Measurements from ENCODE around the gene TRIM17. TPM values are rescaled to one million over a fixed set of nuclear protein-coding genes. Genes with fewer than 3 reads are reported as not detected.

Gene TRIM17
- total and polyA plus RNA-seq, 9 of the 15 experiments (the other 6 are each of a cell fraction or from before 2014, with no cell fraction given): not detected

GRCh38 chr1:228459091-228459993 is 42.7 kb upstream of the TRIM17 start (continued):
- TF ChIP-seq ZNF830 (CRISPR knock-in tag; IDR thresholded peaks at IDR 0.05) (no peak), ETS2 (tag; IDR thresholded peaks at IDR 0.05; ENCODE audit: borderline replicate concordance, poor library complexity, severe bottlenecking) (no peak), FOXP4 (CRISPR knock-in tag; IDR thresholded peaks at IDR 0.05; ENCODE audit: borderline replicate concordance) (no peak), KHSRP (IDR thresholded peaks at IDR 0.05) (no peak), NRF1 (conservative IDR thresholded peaks at IDR 0.05 in 1 of 2, IDR thresholded peaks at IDR 0.05 in 1 of 2) (no peak), TCF3 (CRISPR knock-in tag; IDR thresholded peaks at IDR 0.05) (no peak), SIN3A (IDR thresholded peaks at IDR 0.05; ENCODE audit: borderline replicate concordance in 2 of 2, control insufficient read depth in 1 of 2, low read depth in 2 of 2, low read length in 2 of 2) (no peak), HNRNPUL1 (IDR thresholded peaks at IDR 0.05; ENCODE audit: low read length) (0 out of 2 replicates have a peak, but pooled peaks have one; percentile 59), MLX (CRISPR knock-in tag; conservative IDR thresholded peaks at IDR 0.05) (no peak), RBM14 (IDR thresholded peaks at IDR 0.05; ENCODE audit: borderline replicate concordance, insufficient read depth, low read depth, low read length) (no peak), SIX5 (IDR thresholded peaks at IDR 0.05; ENCODE audit: borderline replicate concordance in 1 of 2, insufficient read depth in 1 of 2, low read depth in 1 of 2, low read length in 2 of 2) (no peak), KLF6 (CRISPR knock-in tag; IDR thresholded peaks at IDR 0.05; ENCODE audit: borderline replicate concordance) (0 out of 2 replicates have a peak, but pooled peaks have one; percentile 42), RBM34 (IDR thresholded peaks at IDR 0.05; ENCODE audit: borderline replicate concordance, insufficient read depth, low read length) (no peak), PHB2 (IDR thresholded peaks at IDR 0.05; ENCODE audit: low read depth) (no peak), MAFF (IDR thresholded peaks at IDR 0.05; ENCODE audit: low read length) (no peak), CAMTA2 (CRISPR knock-in tag; conservative IDR thresholded peaks at IDR 0.05) (no peak), ZBTB7A (IDR thresholded peaks at IDR 0.05; ENCODE audit: borderline replicate concordance, control insufficient read depth, low read depth, low read length) (peak; percentile 86; the same call in 1 of the 2 replicates), NCOA1 (IDR thresholded peaks at IDR 0.05; ENCODE audit: low read depth) (0 out of 2 replicates have a peak, but pooled peaks have one; percentile 9), CHD1 (IDR thresholded peaks at IDR 0.05; ENCODE audit: low read length) (peak; percentile 27), NFYB (IDR thresholded peaks at IDR 0.05; ENCODE audit: extremely low read depth, insufficient read length) (no peak), MECOM (CRISPR knock-in tag; IDR thresholded peaks at IDR 0.05) (no peak), ELF1 (tag; IDR thresholded peaks at IDR 0.05) (no peak), SNRNP70 (optimal IDR thresholded peaks at IDR 0.05; ENCODE audit: low read depth, low read length) (no peak), RBFOX2 (IDR thresholded peaks at IDR 0.05; ENCODE audit: low read depth, low read length) (no peak), OTX1 (CRISPR knock-in tag; IDR thresholded peaks at IDR 0.05) (no peak; the same call in 1 of the 2 replicates), ZNF695 (CRISPR knock-in tag; IDR thresholded peaks at IDR 0.05) (no peak)

Data from K562 (cell line).